A673 (cell line): ENCODE measurements around the gene OSCAR. TPM values are rescaled to one million over a fixed set of nuclear protein-coding genes. Genes with fewer than 3 reads are reported as not detected.

Experiments used
- BruUV-seq: library from RNA; stranded (reverse); fragments of 400-500 nt; replicated peaks from 2 replicates; lab custom pipeline; 2021; lab: Mats Ljungman, UMichigan
- CTCF ChIA-PET: fragments of 300-600 bp; sonication (Branson Sonifier 250); formaldehyde crosslinking; loops from one replicate; lab custom pipeline; 2022; ENCODE audit warnings: antibody characterized with exemption; lab: Charles Lee
- POLR2A ChIA-PET: fragments of 300-600 bp; sonication (Branson Sonifier 250); formaldehyde crosslinking; loops from one replicate; lab custom pipeline; 2022; ENCODE audit warnings: antibody characterized with exemption; ENCODE audit not compliant: low non-redundant PET; lab: Charles Lee
- DNase-seq: peaks from one replicate; pipeline ENCODE4 v3.0.0-alpha.2; 2015; ENCODE audit warnings: low spot score
- H3K27ac ChIP-seq: fragments of 200-600 bp; sonication (generic); 2 replicates; pipeline ENCODE4 v1.5.1; 2016; ENCODE audit warnings: mixed run types, low read depth, mild to moderate bottlenecking, mixed read lengths, antibody characterized with exemption, low read length; ENCODE audit not compliant: poor library complexity, severe bottlenecking
- H3K27me3 ChIP-seq: fragments of 200-600 bp; sonication (generic); replicated peaks from 2 replicates; pipeline ENCODE4 v1.6.1; 2017; ENCODE audit warnings: mixed run types, low read depth, mild to moderate bottlenecking, mixed read lengths, antibody characterized with exemption, low read length; ENCODE audit not compliant: insufficient read depth, poor library complexity
- H3K36me3 ChIP-seq: fragments of 200-600 bp; sonication (generic); 2 replicates; pipeline ENCODE4 v1.6.1; 2016; ENCODE audit warnings: mixed run types, mild to moderate bottlenecking, mixed read lengths, antibody characterized with exemption, low read length; ENCODE audit not compliant: insufficient read depth, poor library complexity, severe bottlenecking
- H3K4me1 ChIP-seq: fragments of 200-600 bp; sonication (generic); 2 replicates; pipeline ENCODE4 v1.6.1; 2017; ENCODE audit warnings: mixed run types, mild to moderate bottlenecking, mixed read lengths, antibody characterized with exemption, low read length; ENCODE audit not compliant: insufficient read depth, poor library complexity, severe bottlenecking
- H3K4me3 ChIP-seq: fragments of 200-600 bp; sonication (generic); 2 replicates; pipeline ENCODE4 v1.5.1; 2016; ENCODE audit warnings: low read depth, mixed run types, mild to moderate bottlenecking, mixed read lengths, low read length; ENCODE audit not compliant: poor library complexity, severe bottlenecking
- H3K9me3 ChIP-seq: fragments of 200-600 bp; sonication (generic); 2 replicates; pipeline ENCODE4 v1.6.1; 2016; ENCODE audit warnings: mixed run types, low read depth, mild to moderate bottlenecking, mixed read lengths, antibody characterized with exemption, low read length; ENCODE audit not compliant: poor library complexity, severe bottlenecking
- CTCF ChIP-seq: fragments of 300-800, 200-600 bp; sonication (generic); conservative IDR thresholded peaks from 2 replicates; pipeline ENCODE4 v1.5.1; 2017; ENCODE audit warnings: low read depth, mild to moderate bottlenecking, antibody characterized with exemption, low read length, moderate library complexity, mixed read lengths
- EZH2 ChIP-seq: fragments of 200-600 bp; sonication (generic); IDR thresholded peaks from 2 replicates; pipeline ENCODE4 v1.6.1; 2017; ENCODE audit warnings: borderline replicate concordance, low read depth, mild to moderate bottlenecking, mixed read lengths, antibody characterized with exemption, low read length; ENCODE audit not compliant: poor library complexity, severe bottlenecking
- intact Hi-C: fragments of 100-400 bp; cut with micrococcal nuclease; formaldehyde crosslinking; loops from one replicate; pipeline ENCODE4 v1.10.0; 2022; ENCODE audit not compliant: unreplicated experiment
- total RNA-seq: library from RNA; stranded (reverse); gene quantifications from 2 replicates; pipeline ENCODE4 v1.2.3, GENCODE V29; 2021

Gene OSCAR
- total RNA-seq, 1 experiment from 2014 or later = 0.47 TPM

- intact Hi-C loops = no loop called here
- BruUV-seq = no TSS peak
- DNase-seq = no peak
Observed at GRCh38 chr19:54095136-54095858, 5.3 kb downstream of the OSCAR start.

GRCh38 chr19:54094426-54095000, 6.1 kb downstream of the OSCAR start:
- no TSS peak for BruUV-seq
- no peaks in the 10 kb centered on the region for H3K36me3 ChIP-seq
- H3K27ac ChIP-seq = no peak overlapping the region
- no peak for DNase-seq
- CTCF ChIA-PET = no interaction called here
- H3K4me1 ChIP-seq = peaks cover 5% of the 10 kb centered on the region
- POLR2A ChIA-PET = interaction anchor here (0.6 kb wide), 1 partner anchor 48 kb away, joined by 7 read pairs; no protein-coding TSS in a partner anchor
- TF ChIP-seq EZH2 = no peak
- no peak for TF ChIP-seq CTCF
- H3K27me3 ChIP-seq = no peaks in the 10 kb centered on the region
- H3K4me3 ChIP-seq = no peak overlapping the region
- intact Hi-C loops = no loop called here
- H3K9me3 ChIP-seq = peaks cover 3% of the 10 kb centered on the region

More at GRCh38 chr19:54095136-54095858, 5.3 kb downstream of the OSCAR start:
- no peak for TF ChIP-seq CTCF
- no peak for TF ChIP-seq EZH2
- ChIA-PET POLR2A (no interaction called here), CTCF (no interaction called here)
- Histone ChIP-seq H3K27me3 (no peaks in the 10 kb centered on the region), H3K4me1 (peaks cover 5% of the 10 kb centered on the region), H3K4me3 (peak overlapping the region; percentile 32), H3K27ac (no peak overlapping the region), H3K9me3 (peaks cover 3% of the 10 kb centered on the region), H3K36me3 (no peaks in the 10 kb centered on the region)

GRCh38 chr19:54084410-54084809, 16.2 kb downstream of the OSCAR start:
- Histone ChIP-seq H3K36me3 (no peaks in the 10 kb centered on the region), H3K9me3 (peaks cover 6% of the 10 kb centered on the region), H3K4me3 (no peak overlapping the region), H3K4me1 (no peaks in the 10 kb centered on the region), H3K27ac (no peak overlapping the region), H3K27me3 (no peaks in the 10 kb centered on the region)
- intact Hi-C loops = no loop called here
- TF ChIP-seq EZH2 (no peak), CTCF (no peak)
- BruUV-seq = no TSS peak
- DNase-seq = no peak
- POLR2A ChIA-PET = no interaction called here
- CTCF ChIA-PET = no interaction called here
